ENCODE measurements around the gene CC2D2A. TPM values are rescaled to one million over a fixed set of nuclear protein-coding genes. Genes with fewer than 3 reads are reported as not detected.

The CC2D2A gene
- total RNA-seq, 1 donor from 2014 or later, result 14.0 TPM

DNA sequence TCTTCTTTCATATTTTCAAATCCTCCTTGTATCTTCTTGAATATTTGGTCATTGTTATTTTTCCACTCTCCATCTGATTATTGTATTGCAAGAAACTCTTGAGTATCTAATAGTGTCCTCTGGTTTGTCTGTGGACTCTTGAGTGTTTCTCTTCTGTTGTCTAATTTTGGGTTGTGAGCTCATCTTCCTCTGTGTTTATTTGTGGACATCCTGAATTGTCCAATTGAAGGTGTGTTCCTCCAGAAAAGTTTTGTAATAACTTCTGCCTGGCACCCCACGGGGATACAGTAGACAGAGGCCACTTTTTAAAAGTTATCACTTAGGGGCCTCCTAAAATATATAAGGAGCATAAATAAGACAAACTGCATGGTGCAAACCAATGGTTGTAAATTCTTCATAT is 3.1 kb upstream of the CC2D2A start:
- TF ChIP-seq EZH2 (IDR thresholded peaks at IDR 0.05; ENCODE audit: insufficient read depth, low read length), result no peak
- TF ChIP-seq CTCF (IDR thresholded peaks at IDR 0.05; ENCODE audit: insufficient read depth, low read depth, low read length), result no peak
- Histone ChIP-seq H3K4me2 (ENCODE audit: low read length) (no peak overlapping the region), H3K27me3 (ENCODE audit: insufficient read depth, low read length) (no peaks in the 10 kb centered on the region), H3K9me3 (ENCODE audit: insufficient read depth, low read depth, low read length) (no peaks in the 10 kb centered on the region), H3K4me1 (ENCODE audit: insufficient read depth, low read length) (no peaks in the 10 kb centered on the region), H3K79me2 (ENCODE audit: insufficient read depth, low read length) (no peaks in the 10 kb centered on the region), H3K9ac (ENCODE audit: low read length) (no peak overlapping the region), H2AFZ (ENCODE audit: low read depth, low read length) (no peak overlapping the region), H3K36me3 (ENCODE audit: insufficient read depth, low read length) (no peaks in the 10 kb centered on the region), H3K4me3 (ENCODE audit: insufficient read depth, low read depth, low read length) (no peak overlapping the region), H3K27ac (ENCODE audit: low read depth, low read length) (no peak overlapping the region), H4K20me1 (ENCODE audit: insufficient read depth, low read length) (no peaks in the 10 kb centered on the region)
- Mint-ChIP-seq H3K27me3 (ENCODE audit: low read depth, unreplicated experiment) (no peaks in the 10 kb centered on the region), H3K4me3 (ENCODE audit: unreplicated experiment) (no peak overlapping the region), H3K27ac (ENCODE audit: unreplicated experiment) (no peak overlapping the region), H3K4me1 (ENCODE audit: low read depth, unreplicated experiment) (peaks cover 16% of the 10 kb centered on the region), H3K9me3 (ENCODE audit: unreplicated experiment) (no peaks in the 10 kb centered on the region), H3K36me3 (ENCODE audit: low read depth, unreplicated experiment) (peaks cover 1% of the 10 kb centered on the region)
- no peak for DNase-seq (ENCODE audit: low read depth)
- no peak for FAIRE-seq

DNA sequence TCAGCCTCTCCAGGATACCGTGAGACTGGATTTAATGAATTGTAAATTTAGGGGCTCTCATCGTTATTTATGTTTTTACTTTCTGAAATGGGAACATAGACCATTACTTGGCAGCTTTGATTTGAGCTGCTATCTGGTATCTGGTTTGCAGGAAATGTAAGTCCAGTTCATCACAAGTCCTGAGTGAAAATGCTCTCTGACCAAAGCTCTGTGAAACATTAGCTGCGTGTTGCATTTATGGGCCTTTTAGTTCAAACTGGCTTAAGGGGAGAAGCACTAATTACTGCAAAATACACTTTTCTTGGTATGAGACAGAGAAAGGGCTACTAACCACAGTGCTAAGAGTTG is 420 bp downstream of the CC2D2A start:
- no peaks in the 10 kb centered on the region for H3K79me2 ChIP-seq (ENCODE audit: insufficient read depth, low read length)
- TF ChIP-seq CTCF (IDR thresholded peaks at IDR 0.05; ENCODE audit: insufficient read depth, low read depth, low read length) (no peak), EZH2 (IDR thresholded peaks at IDR 0.05; ENCODE audit: insufficient read depth, low read length) (no peak)
- peak overlapping the region; percentile 72 for H3K9ac ChIP-seq (ENCODE audit: low read length)
- H3K4me1 ChIP-seq (ENCODE audit: insufficient read depth, low read length), result no peaks in the 10 kb centered on the region
- Mint-ChIP-seq H3K4me1 (ENCODE audit: low read depth, unreplicated experiment) (peaks cover 16% of the 10 kb centered on the region), H3K27ac (ENCODE audit: unreplicated experiment) (peak overlapping the region; percentile 76), H3K9me3 (ENCODE audit: unreplicated experiment) (no peaks in the 10 kb centered on the region), H3K4me3 (ENCODE audit: unreplicated experiment) (peak overlapping the region; percentile 89), H3K27me3 (ENCODE audit: low read depth, unreplicated experiment) (no peaks in the 10 kb centered on the region), H3K36me3 (ENCODE audit: low read depth, unreplicated experiment) (no peaks in the 10 kb centered on the region)
- FAIRE-seq, result no peak
- no peaks in the 10 kb centered on the region for H3K36me3 ChIP-seq (ENCODE audit: insufficient read depth, low read length)
- no peaks in the 10 kb centered on the region for H3K27me3 ChIP-seq (ENCODE audit: insufficient read depth, low read length)
- no peaks in the 10 kb centered on the region for H3K9me3 ChIP-seq (ENCODE audit: insufficient read depth, low read depth, low read length)
- peak overlapping the region; percentile 65 for H3K4me3 ChIP-seq (ENCODE audit: insufficient read depth, low read depth, low read length)
- H3K4me2 ChIP-seq (ENCODE audit: low read length), result peak overlapping the region; percentile 87
- no peaks in the 10 kb centered on the region for H4K20me1 ChIP-seq (ENCODE audit: insufficient read depth, low read length)
- H3K27ac ChIP-seq (ENCODE audit: low read depth, low read length), result peak overlapping the region; percentile 5
- H2AFZ ChIP-seq (ENCODE audit: low read depth, low read length), result peak overlapping the region; percentile 86
- peak; percentile 6 for DNase-seq (ENCODE audit: low read depth)

DNA sequence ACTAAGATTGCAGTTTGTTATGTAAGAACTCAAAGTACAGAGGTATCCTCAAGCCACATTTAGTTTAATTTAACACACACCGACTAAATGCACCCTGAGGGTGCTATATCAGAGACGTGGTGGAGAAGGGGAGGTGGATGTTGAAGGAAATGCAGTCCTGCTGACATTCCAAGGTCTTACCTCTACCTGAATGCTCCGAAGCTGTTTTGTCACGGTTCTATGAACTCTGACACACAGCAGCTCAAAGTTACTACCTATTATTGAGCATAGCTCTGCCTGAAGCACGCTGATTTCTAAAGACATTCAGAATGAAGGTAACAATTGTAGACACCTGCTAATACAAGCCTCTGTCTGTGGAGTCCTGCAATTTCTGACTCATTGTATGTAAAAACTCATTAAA is 6.7 kb downstream of the CC2D2A start:
- Histone ChIP-seq H3K36me3 (ENCODE audit: insufficient read depth, low read length) (no peaks in the 10 kb centered on the region), H3K4me2 (ENCODE audit: low read length) (no peak overlapping the region), H3K4me3 (ENCODE audit: insufficient read depth, low read depth, low read length) (no peak overlapping the region), H3K27me3 (ENCODE audit: insufficient read depth, low read length) (no peaks in the 10 kb centered on the region), H3K79me2 (ENCODE audit: insufficient read depth, low read length) (peaks cover 6% of the 10 kb centered on the region), H3K9ac (ENCODE audit: low read length) (no peak overlapping the region), H4K20me1 (ENCODE audit: insufficient read depth, low read length) (no peaks in the 10 kb centered on the region), H2AFZ (ENCODE audit: low read depth, low read length) (no peak overlapping the region), H3K4me1 (ENCODE audit: insufficient read depth, low read length) (peaks cover 14% of the 10 kb centered on the region), H3K9me3 (ENCODE audit: insufficient read depth, low read depth, low read length) (no peaks in the 10 kb centered on the region), H3K27ac (ENCODE audit: low read depth, low read length) (no peak overlapping the region)
- no peak for FAIRE-seq
- Mint-ChIP-seq H3K27ac (ENCODE audit: unreplicated experiment) (no peak overlapping the region), H3K9me3 (ENCODE audit: unreplicated experiment) (no peaks in the 10 kb centered on the region), H3K36me3 (ENCODE audit: low read depth, unreplicated experiment) (peaks cover 4% of the 10 kb centered on the region), H3K4me1 (ENCODE audit: low read depth, unreplicated experiment) (peaks cover 10% of the 10 kb centered on the region), H3K27me3 (ENCODE audit: low read depth, unreplicated experiment) (no peaks in the 10 kb centered on the region), H3K4me3 (ENCODE audit: unreplicated experiment) (no peak overlapping the region)
- TF ChIP-seq EZH2 (IDR thresholded peaks at IDR 0.05; ENCODE audit: insufficient read depth, low read length), result no peak
- no peak for TF ChIP-seq CTCF (IDR thresholded peaks at IDR 0.05; ENCODE audit: insufficient read depth, low read depth, low read length)
- DNase-seq (ENCODE audit: low read depth), result no peak

Measured in astrocyte (in vitro differentiated cells and primary cell).